ENCODE results near the gene SERINC2.
"Not testable (repeated sequence)": the region's sequence is repeated elsewhere in the genome, so short reads cannot be mapped to it uniquely, and the experiment has no call there.

Gene SERINC2

GRCh38 chr1:31472673-31473072 is 59.7 kb downstream of the SERINC2 start:
- not testable (repeated sequence) for DNase-seq

GRCh38 chr1:31473508-31473907 is 60.5 kb downstream of the SERINC2 start:
- not testable (repeated sequence) for DNase-seq

GRCh38 chr1:31474567-31474966 is 61.6 kb downstream of the SERINC2 start:
- not testable (repeated sequence) for DNase-seq

GRCh38 chr1:31476891-31477846 is 64.2 kb downstream of the SERINC2 start:
- DNase-seq, result no peak

GRCh38 chr1:31478167-31478566 is 65.2 kb downstream of the SERINC2 start:
- no peak for DNase-seq

- DNase-seq, result no peak
Observed at GRCh38 chr1:31479811-31480210, 66.8 kb downstream of the SERINC2 start.

- not testable (repeated sequence) for DNase-seq
Observed at GRCh38 chr1:31480426-31480825, 67.4 kb downstream of the SERINC2 start.

- no peak for DNase-seq
Observed at GRCh38 chr1:31482482-31483011, 69.5 kb downstream of the SERINC2 start.

GRCh38 chr1:31483012-31483946 is 70.3 kb downstream of the SERINC2 start:
- no peak for DNase-seq

All from activated naive CD4-positive, alpha-beta T cell treated with anti-CD3 and anti-CD28 coated beads, Interleukin-2, amount 50 U/mL, for 16 hours (primary cell).